Lower leg skin (tissue), 3 donors: Measurements from ENCODE around the gene GRK2.

ENCODE experiments used
- POLR2A ChIP-seq, 2 donors: fragments of 450-650 bp; IDR thresholded peaks; one replicate each; pipeline ENCODE4 v1.6.1; 2016 to 2017; ENCODE audit warnings: antibody characterized with exemption in 2 of 2, mild to moderate bottlenecking in 1 of 2, moderate library complexity in 1 of 2
- TF ChIP-seq, protein P1 (sequence below), 3 donors: fragments of 450-650 bp; IDR thresholded peaks; one replicate each; pipeline ENCODE4 v1.5.1; 2016; ENCODE audit warnings: antibody characterized with exemption in 3 of 3, mild to moderate bottlenecking in 3 of 3, moderate library complexity in 2 of 3

DNA sequence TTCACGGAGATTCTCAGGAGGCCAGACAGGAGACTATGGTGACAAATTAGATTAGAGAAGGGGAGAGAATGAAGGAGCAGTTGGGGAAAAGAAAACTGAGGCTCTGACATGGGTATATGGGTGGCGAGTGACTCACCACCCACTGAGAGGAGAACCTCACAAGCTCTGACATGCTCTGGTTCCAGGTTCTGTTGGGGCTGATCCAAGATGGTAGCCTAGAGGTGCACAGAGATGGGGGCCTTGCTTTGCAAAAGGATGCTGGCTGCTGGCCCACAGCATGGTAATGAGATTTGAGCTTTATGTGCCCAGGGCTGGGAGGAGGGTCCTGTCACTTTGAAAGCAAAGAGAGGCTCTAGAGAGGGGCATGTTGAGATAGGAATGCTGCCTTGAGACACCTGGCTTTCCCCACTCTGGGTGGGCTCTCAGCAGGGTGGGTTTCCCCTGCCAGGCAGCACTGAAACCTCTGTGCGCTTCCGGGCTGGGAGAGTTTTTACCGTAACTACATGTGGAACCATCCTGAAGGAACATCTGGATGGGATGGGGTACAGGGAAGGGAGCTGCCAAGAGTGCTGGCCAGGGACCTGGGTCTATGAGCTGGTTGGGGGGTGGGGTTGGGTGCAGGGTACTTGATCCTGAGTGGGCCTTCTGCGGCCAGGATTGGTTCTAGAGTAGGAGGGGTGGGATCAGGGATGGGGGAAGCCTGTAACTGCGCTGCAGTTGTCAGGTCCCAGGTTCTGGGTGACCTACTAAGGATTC, 1.2 kb upstream of the GRK2 start:
- TF ChIP-seq, protein P1, sequence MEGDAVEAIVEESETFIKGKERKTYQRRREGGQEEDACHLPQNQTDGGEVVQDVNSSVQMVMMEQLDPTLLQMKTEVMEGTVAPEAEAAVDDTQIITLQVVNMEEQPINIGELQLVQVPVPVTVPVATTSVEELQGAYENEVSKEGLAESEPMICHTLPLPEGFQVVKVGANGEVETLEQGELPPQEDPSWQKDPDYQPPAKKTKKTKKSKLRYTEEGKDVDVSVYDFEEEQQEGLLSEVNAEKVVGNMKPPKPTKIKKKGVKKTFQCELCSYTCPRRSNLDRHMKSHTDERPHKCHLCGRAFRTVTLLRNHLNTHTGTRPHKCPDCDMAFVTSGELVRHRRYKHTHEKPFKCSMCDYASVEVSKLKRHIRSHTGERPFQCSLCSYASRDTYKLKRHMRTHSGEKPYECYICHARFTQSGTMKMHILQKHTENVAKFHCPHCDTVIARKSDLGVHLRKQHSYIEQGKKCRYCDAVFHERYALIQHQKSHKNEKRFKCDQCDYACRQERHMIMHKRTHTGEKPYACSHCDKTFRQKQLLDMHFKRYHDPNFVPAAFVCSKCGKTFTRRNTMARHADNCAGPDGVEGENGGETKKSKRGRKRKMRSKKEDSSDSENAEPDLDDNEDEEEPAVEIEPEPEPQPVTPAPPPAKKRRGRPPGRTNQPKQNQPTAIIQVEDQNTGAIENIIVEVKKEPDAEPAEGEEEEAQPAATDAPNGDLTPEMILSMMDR (IDR thresholded peaks at IDR 0.05), result no peak
- no peak for TF ChIP-seq POLR2A (IDR thresholded peaks at IDR 0.05)
